COLO829 (cell line): ENCODE measurements around the gene FAF2.
"Not testable (repeated sequence)": the region's sequence is repeated elsewhere in the genome, so short reads cannot be mapped to it uniquely, and the experiment has no call there.

Experiments used
- DNase-seq: peaks from one replicate; pipeline ENCODE4 v3.0.0; 2012; ENCODE audit warnings: low spot score

Gene FAF2

DNA sequence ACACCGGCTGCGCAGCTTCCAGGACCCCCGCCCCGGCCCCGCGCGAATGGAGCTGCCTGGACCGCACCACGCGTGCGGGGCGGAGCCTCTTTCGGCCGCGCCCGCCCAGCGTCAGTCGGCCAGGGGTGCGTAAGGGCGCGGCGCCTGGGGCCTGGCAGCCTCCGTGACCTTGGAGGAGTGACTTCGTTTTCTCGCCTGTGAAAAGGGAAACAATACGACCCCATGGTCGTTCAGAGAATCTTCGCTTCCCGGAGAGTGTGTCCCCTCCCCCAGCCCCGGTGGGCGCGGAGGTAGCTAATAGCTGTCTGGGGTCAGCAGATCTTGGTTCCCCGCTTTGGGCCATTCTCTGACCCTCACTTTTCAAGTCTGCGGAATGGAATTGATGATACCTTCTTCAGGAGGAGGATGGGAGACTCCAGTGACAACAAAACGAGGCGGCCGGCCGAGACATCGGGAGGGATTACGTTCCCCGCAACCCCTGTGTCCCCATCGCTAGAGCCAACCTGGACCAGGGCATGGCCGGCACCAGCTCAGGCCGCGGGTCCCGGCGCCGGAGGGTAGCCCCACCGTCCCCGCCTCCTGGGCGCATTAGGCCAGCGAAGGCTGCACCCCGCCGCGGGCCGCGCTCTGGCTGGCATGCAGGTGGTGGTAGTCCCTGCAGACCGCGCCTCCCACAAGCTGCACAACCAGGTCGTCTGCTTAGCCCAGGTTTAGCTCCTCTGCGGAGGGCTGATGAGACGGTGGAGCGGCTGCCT lies 95.4 kb downstream of the FAF2 start:
- DNase-seq = no peak

DNA sequence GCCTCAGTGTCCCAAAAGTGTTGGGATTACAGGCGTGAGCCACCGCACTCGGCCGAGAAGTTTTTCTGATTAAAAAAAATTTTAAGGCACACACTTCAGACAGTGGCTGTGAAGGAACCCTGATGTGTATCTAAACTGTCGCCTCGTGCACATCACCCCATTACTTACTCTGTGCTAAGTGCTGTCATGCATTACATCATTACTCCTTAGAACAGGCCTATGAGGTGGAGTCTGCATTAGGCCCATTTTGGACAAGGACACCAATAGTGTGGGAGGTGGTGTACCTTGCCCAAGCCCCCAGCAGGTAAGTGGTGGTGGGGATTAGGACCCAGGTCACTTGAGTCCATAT lies 97.2 kb downstream of the FAF2 start:
- DNase-seq = no peak

DNA sequence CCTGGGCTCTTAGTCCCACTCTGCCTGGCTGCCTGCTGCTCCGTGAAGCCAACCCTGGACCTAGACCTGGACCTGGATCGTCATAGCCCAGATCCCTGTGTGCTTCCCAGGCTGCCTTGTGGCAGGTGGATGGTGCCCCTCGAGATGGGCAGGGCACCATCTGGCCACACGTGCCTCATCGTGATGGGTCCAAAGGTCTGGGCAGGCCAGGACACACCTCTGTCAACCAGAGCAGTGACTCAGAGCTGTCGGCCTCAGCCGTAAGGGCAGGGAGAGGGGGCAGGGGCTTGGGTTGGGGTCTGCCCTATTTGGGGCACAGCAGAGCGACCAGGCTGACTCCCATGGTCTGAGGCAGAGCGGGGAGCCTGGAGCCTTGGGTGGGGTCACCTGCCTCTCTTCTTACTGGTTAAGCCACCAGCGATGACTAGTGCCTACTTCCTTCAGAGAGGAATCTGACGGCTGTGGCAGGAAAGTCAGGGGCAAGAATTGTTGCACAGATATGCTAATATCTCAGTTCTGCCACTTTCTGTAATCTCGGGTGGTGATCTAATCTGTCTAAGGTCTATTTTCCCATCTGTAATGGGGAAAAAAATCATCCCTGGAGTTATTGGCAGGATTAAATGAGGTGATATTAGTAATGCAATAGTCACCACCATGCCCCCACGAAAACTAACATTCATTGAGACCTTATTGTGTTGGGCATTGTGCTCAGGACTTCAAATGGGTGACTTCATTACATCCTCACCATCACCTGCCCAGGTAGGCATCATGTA lies 97.7 kb downstream of the FAF2 start:
- no peak for DNase-seq

DNA sequence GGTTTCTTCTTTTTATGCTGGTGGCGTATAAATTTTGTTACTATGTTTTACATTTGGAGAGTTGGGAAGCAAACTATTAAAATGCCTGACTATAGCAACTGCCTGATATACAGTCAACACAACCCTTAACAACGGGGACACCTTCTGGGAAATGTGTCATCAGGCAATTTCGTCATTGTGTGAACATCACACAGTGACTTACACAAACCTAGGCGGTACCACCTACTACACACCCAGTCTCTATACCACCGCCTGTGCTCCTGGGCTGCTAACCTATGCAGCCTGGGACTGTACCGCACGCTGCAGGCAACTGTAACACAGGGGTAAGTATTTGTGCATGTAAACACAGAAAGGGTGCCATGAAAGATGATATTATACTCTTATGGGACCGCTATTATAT lies 99.6 kb downstream of the FAF2 start:
- DNase-seq = no peak

DNA sequence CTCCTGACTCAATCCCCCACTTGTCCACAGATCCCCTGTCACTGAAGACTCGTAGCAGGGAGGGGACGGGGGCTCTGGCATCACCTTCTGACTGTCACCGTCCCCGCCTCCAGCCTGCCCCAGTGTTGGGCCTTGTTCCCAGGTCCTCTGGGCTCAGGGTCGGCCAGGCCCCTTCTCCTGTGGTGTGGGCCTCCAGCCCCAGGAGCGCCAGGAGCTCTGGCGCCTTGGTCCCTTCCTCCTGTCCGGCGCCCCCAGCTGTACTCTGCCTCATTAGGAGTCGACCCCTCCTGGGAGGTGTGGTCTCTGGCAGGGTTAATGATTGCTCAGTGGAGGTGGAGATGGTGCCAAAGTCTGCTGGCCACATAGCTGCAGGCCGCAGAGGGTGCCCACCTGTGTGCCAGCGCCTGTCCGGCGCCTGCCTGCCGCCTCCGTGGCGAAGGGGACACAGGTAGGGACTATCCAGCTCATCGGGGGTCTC lies 100.8 kb downstream of the FAF2 start, which contains the start of gene CDHR2:
CDHR2 (plus strand) TSS at position 376 of the 478 bp plus-strand sequence. CDS start 16,011 bp downstream, outside the sequence.
- DNase-seq = no peak

DNA sequence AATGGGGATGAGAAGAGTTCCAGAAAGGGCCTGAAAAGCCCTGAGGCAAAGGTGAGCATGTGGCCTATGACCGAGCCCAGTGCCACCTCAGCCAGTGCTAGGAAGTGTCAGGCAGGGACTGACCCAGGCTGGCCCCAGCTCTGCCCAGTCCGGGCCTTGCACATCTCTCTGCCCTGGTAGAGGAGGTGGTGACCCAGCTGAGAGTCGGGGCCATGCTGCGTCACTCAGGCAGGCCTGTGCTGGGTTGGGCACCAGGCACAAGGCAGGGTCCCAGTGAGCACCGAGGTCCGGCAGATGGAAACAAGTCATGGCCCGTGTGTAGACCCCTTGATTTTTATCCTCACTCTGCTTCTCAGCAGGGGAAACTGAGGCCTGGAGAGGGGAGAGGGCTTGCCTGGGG lies 101.7 kb downstream of the FAF2 start:
- no peak for DNase-seq

DNA sequence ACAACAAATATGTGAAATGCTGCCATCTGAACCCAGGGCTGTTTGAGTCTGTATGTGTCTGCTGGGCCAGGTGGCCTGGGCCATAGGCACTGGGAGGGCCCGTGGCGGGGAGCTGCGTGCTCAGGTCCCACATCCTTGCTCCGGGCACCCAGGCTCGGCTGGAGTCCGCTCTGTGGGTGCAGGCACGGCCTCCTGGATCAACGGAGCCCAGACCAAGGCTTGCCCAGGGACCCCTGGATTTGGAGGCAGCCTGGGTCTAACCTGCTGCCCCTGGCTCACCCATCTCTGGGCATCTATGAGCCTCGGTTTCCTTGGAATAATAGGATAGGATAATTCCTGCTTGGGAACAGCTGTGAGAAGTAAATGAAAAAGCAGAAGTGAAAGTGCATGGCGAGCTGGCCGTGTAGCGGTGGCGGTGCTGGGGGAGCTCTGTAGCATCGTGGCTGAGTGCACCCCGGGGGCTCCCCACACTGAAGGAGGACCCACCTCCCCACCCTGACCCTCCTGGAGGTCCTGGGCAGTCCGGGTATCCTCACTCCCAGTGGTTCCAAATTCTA lies 102.2 kb downstream of the FAF2 start:
- DNase-seq = no peak

DNA sequence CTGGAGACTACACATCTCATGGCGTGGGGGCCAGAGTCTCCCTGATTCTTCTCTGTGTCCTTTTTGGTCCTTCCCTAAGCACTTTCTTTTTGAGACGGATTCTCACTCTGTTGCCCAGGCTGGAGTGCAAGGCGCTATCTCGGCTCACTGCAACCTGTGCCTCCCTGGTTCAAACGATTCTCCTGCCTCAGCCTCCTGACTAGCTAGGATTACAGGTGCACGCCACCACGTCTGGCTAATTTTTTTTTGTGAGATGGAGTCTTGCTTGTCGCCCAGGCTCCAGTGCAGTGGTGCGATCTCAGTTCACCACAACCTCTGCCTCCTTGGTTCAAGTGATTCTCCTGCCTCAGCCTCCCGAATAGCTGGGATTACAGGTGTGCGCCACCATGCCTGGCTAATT lies 102.8 kb downstream of the FAF2 start:
- not testable (repeated sequence) for DNase-seq

DNA sequence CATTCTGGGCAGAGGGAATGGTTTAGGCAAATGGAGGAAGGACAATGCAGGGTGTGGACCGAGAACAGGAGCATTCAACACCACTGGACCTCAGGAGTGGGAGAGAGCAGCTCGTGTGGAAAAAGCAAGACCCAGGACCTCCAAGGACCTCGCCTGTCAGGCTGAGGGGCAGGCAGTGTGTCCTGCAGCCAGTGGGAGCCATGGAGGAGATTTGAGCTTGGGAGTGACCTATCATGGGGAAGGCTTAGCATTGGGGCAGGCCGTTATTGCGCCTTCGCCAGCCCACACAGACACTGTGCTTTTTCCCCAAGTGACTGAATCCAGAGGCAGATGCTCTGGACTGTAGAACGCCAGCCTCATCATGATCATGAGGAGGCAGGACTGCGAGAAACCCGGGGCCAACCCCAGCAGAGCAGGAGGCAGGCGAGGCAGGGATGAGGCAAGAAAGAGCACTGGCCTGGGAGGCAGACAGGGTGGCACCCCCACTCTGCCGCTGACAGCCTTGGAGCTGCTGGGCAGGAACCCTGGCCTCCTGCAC lies 104.2 kb downstream of the FAF2 start:
- DNase-seq = no peak

DNA sequence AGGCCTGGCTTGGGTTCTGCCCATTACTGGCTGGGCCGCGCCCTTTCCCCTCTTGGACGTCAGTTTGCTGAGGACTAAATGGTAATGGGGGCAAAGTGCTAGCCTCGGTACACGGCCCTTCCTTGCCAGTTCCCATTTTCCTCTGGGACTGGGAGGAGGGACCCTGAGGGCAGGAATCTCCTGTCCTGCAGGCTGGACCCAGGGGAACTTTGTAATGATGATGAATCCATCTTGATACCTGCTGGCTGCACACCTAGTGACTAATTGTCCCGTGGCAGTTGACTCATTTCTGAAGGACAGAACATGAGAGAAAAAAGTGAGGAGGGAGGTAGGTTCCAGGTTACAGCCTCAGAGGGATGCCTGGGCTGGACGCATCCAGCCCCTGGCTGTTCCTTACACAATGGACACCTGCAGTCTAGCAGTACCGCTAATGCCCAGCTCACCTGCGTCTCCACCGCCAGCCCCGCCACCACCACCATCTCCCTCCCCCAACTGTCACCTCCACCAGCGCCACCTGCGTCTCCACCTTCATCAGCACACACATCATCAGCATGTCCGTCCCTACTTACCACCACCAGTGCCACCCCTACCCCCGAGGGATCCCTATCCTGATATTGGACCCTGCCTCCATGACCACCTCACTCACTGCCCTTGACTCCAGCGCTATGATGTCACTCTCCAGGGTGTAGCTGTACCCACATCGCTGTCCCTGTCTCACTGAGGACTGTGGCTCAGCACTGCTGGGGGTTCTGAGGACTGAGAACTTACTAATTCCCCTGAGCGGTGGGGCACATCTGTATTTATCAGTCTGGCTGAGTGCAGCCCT lies 105.3 kb downstream of the FAF2 start:
- no peak for DNase-seq

DNA sequence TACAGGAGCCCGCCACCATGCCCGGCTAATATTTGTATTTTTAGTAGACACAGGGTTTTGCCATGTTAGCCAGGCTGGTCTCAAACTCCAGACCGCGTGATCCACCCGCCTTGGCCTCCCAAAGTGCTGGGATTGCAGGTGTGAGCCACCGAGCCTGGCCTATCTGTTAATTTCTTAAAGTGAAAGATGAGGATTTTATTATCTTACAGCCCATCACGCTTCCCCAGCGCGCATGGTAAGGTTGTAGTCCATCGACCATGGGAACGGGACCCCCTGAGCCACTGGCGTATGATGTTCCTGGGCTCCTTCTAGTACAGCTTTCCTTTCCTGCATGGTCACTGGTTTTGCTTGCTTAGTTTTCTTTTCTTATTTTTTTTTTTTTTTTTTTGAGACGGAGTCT lies 109.7 kb downstream of the FAF2 start:
- DNase-seq = no peak
